ENCODE data around the gene PTP4A2. TPM values are rescaled to one million over a fixed set of nuclear protein-coding genes. Genes with fewer than 3 reads are reported as not detected.
"Not testable (repeated sequence)": the region's sequence is repeated elsewhere in the genome, so short reads cannot be mapped to it uniquely, and the experiment has no call there.

The PTP4A2 gene
- total RNA-seq, 1 experiment from 2014 or later: 310 TPM

DNA sequence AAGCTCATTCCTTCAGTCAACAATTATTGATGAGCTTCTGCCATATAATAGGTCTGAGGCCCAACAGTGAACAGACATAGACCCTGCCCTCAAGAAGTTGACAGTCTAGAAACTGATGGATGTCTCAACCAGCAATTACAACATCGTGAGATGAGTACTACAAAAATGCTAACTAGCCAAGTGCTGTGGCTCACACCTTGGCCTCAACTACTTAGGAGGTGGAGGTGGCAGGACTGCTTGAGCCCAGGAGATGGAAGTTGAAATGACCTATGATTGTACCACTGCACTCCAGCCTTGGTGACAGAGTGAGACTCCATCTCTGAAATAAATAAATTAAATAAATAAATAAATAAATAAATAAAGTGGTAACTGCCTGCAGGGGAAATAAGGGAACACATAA, 11.7 kb upstream of the PTP4A2 start:
- DNase-seq (ENCODE audit: low spot score): no peak

DNA sequence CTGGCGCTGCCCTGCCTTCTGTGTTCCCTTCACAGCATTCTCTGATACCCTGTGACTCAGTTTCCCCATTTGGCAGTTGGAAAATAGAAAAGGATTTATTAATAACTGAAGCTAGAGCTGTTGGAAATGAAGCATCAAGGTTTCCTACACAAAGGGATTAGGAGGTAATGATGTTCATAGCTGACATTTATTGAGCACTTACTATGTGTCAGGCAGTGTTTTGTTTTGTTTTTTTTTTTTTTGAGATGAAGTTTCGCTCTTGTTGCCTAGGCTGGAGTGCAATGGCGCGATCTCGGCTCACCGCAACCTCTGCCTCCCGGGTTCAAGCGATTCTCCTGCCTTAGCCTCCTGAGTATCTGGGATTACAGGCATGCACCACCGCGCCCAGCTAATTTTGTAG, 7.5 kb upstream of the PTP4A2 start:
- not testable (repeated sequence) for DNase-seq (ENCODE audit: low spot score)

GRCh38 chr1:31944205-31945089, 6.3 kb upstream of the PTP4A2 start:
- no peak for DNase-seq (ENCODE audit: low spot score)

- DNase-seq (ENCODE audit: low spot score): no peak
These were observed 5.5 kb upstream of the PTP4A2 start for GRCh38 chr1:31943546-31944184.

- DNase-seq (ENCODE audit: low spot score): not testable (repeated sequence)
These were observed 3.9 kb upstream of the PTP4A2 start for GRCh38 chr1:31942061-31942460.

GRCh38 chr1:31939484-31940329, 1.5 kb upstream of the PTP4A2 start:
- DNase-seq (ENCODE audit: low spot score): peak; percentile 93

DNA sequence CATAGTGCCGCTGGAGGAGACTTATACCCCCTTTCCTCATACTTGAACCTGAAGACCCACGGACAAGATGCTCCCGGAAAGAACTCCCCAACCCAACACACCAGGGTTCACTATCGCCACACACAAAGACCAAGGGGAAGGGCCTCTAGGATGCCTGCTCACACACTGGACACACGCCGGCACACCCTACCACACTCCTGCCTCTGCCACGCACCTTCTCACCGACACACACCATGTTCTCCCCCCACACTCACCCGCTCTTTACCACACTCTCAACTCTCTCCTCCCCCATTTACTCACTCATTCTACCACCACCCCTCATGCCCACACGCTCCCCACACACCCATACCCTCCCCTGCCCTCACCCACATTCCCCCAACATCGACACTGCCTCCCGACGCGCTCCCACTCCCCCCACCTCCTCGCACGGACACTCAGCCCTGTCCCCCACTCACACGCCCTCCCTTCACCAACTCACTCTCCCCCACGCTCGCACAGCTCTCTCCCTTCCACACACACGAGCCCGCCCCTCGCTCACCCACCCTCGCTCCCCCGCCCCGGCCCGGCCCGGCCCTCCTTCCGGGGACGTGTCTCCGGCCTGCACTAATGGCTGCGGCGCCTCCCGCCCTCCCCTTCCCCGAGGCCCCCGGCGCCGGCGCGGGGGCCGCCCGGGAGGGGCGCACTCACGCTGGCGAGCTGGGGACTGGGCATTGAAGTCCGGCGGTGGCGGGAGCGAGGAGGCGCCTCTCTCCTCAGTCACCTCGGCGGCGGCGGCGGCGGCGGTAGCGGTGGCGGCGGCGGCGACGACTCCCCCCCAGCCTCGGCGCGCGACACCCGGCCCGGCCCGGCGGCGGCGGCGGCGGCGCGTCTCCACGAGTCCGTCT, 626 bp downstream of the PTP4A2 start:
- peak; percentile 26 for DNase-seq (ENCODE audit: low spot score)

- no peak for DNase-seq (ENCODE audit: low spot score)
These were observed 1.2 kb downstream of the PTP4A2 start for GRCh38 chr1:31936981-31937299.

GRCh38 chr1:31936278-31936980, 1.7 kb downstream of the PTP4A2 start:
- DNase-seq (ENCODE audit: low spot score): no peak

DNA sequence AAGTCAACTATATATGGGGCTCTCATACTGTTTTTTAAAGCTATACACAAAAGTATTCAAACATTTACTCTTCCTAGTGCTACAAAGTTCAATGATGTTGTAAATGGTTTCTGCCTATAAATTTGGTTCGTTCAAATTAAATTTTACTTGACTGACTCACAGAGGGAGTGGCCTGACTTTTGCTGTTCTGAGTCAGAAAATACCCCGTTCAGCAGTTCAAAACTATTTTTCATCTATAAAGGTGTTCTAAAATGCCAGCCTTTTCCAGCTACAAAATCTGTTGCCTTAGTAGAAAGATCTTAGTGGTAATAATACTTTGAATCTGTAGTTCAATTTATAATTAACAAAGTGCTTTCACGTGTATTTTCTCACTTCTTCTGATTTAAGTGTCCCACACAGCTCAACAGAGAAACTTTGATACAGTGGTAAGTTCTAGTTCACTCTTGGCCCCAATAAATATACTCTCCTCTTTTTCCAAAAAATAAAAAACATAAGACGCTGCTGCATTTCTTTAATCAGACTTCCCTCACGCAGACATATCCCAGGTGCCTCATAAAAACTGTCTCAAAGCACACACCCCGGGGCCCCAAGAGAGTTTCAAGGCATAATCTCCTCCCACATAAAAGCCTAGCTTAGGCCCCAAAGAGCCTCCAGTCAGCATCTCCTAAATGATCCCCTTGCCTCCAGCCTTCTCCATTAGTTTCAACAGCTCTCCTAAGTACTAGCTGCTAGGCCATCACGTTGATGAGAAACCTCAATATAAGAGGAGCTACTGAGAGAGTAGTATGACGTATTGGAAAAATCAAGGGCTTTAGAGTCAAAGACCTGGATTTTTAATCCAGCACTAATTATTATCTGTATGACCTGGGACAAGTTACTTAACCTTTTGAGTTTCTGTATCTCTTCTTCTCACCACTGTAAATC, 3.2 kb downstream of the PTP4A2 start:
- DNase-seq (ENCODE audit: low spot score): no peak

DNA sequence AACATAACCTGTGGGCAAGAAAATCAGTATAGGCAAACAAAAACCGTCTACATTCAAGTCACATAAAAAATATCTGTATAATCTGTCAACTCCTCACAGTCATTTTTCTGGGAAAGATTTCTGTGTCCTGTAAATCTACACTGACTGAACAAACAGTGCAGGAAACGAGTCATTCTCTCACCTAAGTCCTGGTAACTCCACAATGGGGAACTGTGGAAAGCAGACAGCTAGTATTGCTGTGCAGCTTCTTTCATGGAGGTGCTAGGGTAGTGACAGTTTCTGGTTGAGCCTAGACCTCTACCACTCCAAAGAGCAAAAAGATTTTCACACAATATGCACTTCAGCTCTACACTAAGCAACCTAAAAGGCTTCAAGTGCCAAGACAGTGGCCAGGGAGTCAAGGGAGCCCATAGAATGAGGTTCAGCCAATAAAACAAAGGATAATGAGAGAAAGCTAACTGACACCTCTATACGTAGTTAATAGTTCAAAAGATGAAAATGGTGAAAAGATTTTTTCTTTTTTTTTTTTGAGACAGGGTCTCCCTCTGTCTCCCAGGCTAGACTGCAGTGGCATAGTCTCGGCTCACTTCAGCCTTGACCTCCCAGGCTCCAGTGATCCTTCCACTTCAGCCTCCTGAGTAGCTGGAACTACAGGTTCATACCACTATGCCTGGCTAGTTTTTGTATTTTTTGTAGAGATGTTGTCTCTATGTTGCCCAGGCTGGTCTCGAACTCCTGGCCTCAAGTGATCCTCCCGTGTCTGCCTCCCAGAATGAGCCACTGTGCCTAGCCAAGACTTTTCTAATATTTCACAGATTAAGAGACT, 5.5 kb downstream of the PTP4A2 start:
- no peak for DNase-seq (ENCODE audit: low spot score)

- peak; percentile 38 for DNase-seq (ENCODE audit: low spot score)
These were observed 6.5 kb downstream of the PTP4A2 start for GRCh38 chr1:31931593-31932225.

- no peak for DNase-seq (ENCODE audit: low spot score)
These were observed 7.2 kb downstream of the PTP4A2 start for GRCh38 chr1:31930836-31931592.

- DNase-seq (ENCODE audit: low spot score): no peak
These were observed 10.5 kb downstream of the PTP4A2 start for GRCh38 chr1:31927661-31927980.

DNA sequence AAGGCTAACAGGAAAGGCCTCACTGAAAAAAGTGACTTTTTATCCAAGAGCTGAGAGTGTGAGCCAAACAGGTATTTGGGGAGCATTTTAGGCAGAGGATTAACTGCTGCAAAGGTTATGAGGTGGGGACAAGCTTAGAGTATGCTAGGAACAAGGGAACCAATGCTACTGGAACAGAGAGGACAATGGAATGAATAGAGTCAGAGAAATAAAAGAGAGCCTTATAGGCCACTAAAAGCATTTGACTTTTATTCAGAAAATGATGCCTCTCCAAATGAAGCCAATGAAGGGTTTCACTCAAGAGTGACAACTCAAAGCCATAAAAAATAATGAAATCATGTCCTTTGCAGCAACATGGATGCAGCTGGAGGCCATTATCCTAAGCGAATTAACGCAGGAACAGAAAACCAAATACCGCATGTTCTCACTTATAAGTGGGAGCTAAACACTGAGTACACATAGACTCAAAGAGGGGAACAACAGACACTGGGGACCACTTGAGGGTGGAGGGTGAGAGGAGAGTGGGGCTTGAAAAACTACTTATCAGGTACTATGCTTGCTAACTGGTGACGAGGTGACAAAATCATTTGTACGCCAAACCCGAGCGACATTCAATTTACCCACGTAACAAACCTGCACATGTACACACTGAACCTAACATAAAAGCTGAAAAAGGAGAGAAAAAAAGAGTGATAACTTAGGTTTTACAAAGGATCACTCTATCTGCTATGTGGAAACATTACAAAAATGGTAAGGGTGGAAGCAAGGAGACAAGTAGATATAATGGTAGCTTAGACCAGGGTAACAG, 11.1 kb downstream of the PTP4A2 start:
- no peak for DNase-seq (ENCODE audit: low spot score)

DNA sequence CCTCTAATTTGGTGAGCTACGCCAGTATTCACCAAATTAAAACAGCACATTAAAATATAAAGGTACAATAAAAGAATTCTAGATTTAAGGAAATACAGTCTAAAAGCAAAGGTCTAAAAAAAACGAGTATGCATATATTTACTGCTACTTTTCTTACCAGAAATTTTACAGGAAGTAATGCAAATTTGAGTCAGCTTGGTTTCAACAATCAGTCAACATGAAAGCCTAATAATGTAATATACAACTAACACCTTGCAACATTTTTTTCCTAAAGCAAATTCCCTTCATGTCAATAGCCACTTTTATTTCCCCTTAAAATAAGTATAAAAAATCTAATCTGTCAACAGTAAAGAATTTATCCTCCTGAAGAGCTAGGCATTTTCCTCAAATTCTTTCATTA, 11.9 kb downstream of the PTP4A2 start:
- no peak for DNase-seq (ENCODE audit: low spot score)

DNA sequence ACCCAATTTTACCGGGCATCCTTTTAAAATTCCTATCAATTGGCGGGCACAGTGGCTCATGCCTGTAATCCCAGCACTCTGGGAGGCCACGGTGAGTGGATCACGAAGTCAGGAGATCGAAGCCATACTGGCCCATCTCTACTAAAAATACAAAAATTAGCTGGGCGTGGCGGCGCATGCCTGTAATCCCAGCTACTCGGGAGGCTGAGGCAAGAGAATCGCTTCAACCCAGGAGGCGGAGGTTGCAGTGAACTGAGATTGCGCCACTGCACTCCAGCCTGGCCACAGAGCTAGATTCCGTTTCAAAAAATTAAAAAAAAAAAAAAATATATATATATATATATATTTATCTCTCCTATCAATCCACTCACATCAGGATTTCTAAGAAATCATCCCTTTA, 12.3 kb downstream of the PTP4A2 start:
- not testable (repeated sequence) for DNase-seq (ENCODE audit: low spot score)

All from H4 (cell line).